ENCODE measurements around the gene FGF14.

FGF14 gene

GRCh38 chr13:101893021-101893420, 508.8 kb downstream of the FGF14 start:
- TF ChIP-seq CTCF (IDR thresholded peaks at IDR 0.05): no peak

GRCh38 chr13:101892296-101892695, 509.6 kb downstream of the FGF14 start:
- H3K4me3 ChIP-seq: no peak overlapping the region
- TF ChIP-seq CTCF (IDR thresholded peaks at IDR 0.05): no peak
- no peak overlapping the region for H3K27ac ChIP-seq
- DNase-seq (ENCODE audit: low spot score): no peak

More at GRCh38 chr13:101893021-101893420, 508.8 kb downstream of the FGF14 start:
- no peak overlapping the region for H3K4me3 ChIP-seq
- H3K27ac ChIP-seq: no peak overlapping the region
- DNase-seq (ENCODE audit: low spot score): no peak

GRCh38 chr13:101881593-101881992, 520.3 kb downstream of the FGF14 start:
- H3K27ac ChIP-seq: no peak overlapping the region
- no peak for TF ChIP-seq CTCF (IDR thresholded peaks at IDR 0.05)
- no peak for DNase-seq (ENCODE audit: low spot score)

GRCh38 chr13:101880581-101880980, 521.3 kb downstream of the FGF14 start:
- TF ChIP-seq CTCF (IDR thresholded peaks at IDR 0.05): no peak
- H3K27ac ChIP-seq: no peak overlapping the region
- H3K4me3 ChIP-seq: no peak overlapping the region
- no peak for DNase-seq (ENCODE audit: low spot score)

More at GRCh38 chr13:101881593-101881992, 520.3 kb downstream of the FGF14 start:
- H3K4me3 ChIP-seq: no peak overlapping the region

GRCh38 chr13:101876951-101877350, 524.9 kb downstream of the FGF14 start:
- no peak for DNase-seq (ENCODE audit: low spot score)
- no peak for TF ChIP-seq CTCF (IDR thresholded peaks at IDR 0.05)
- Histone ChIP-seq H3K27ac (no peak overlapping the region), H3K4me3 (no peak overlapping the region)

- DNase-seq (ENCODE audit: low spot score): no peak
- Histone ChIP-seq H3K4me3 (no peak overlapping the region), H3K27ac (no peak overlapping the region)
- no peak for TF ChIP-seq CTCF (IDR thresholded peaks at IDR 0.05)
Measured at GRCh38 chr13:101875717-101876393, 526.0 kb downstream of the FGF14 start.

- no peak for TF ChIP-seq CTCF (IDR thresholded peaks at IDR 0.05)
- Histone ChIP-seq H3K4me3 (no peak overlapping the region), H3K27ac (no peak overlapping the region)
- no peak for DNase-seq (ENCODE audit: low spot score)
Measured at GRCh38 chr13:101875091-101875490, 526.8 kb downstream of the FGF14 start.

All from coronary artery (tissue), 2 donors.